HL-60 (cell line): Measurements from ENCODE around the gene DMD.

ENCODE experiments used
- CTCF ChIP-seq: IDR thresholded peaks from one replicate; pipeline ENCODE4 v1.5.1; 2011; ENCODE audit warnings: low read length, control low read depth, inconsistent platforms; ENCODE audit not compliant: insufficient read depth
- GABPA ChIP-seq: IDR thresholded peaks from 2 replicates; pipeline ENCODE4 v1.6.1; 2012; ENCODE audit warnings: low read depth
- POLR2AphosphoS5 ChIP-seq: IDR thresholded peaks from 2 replicates; pipeline ENCODE4 v1.6.1; 2012; ENCODE audit warnings: low read depth
- REST ChIP-seq: IDR thresholded peaks from 2 replicates; pipeline ENCODE4 v1.6.1; 2012; ENCODE audit warnings: low read depth; ENCODE audit not compliant: insufficient replicate concordance

GRCh38 chrX:32514986-32515385, 696.4 kb downstream of the DMD start:
- TF ChIP-seq CTCF (no peak), POLR2AphosphoS5 (no peak), GABPA (no peak), REST (no peak)
